H9 (cell line): Measurements from ENCODE around the gene ITPR2. TPM values are rescaled to one million over a fixed set of nuclear protein-coding genes. Genes with fewer than 3 reads are reported as not detected.

ENCODE experiments used
- DNase-seq: peaks from one replicate; pipeline ENCODE4 v3.0.0-alpha.2; 2017
- H2AFZ ChIP-seq: one replicate; pipeline ENCODE4 v1.6.1; 2013; ENCODE audit warnings: mild to moderate bottlenecking, low read length, control low read depth, moderate library complexity
- H2AK5ac ChIP-seq: 2 replicates; pipeline ENCODE4 v1.6.1; 2013; ENCODE audit warnings: low read length, control low read depth, mixed read lengths; ENCODE audit not compliant: insufficient read length
- H2BK120ac ChIP-seq: one replicate; pipeline ENCODE4 v1.6.1; 2013; ENCODE audit warnings: low read depth, mild to moderate bottlenecking, low read length, control low read depth, inconsistent platforms; ENCODE audit not compliant: poor library complexity, severe bottlenecking
- H2BK12ac ChIP-seq: 2 replicates; pipeline ENCODE4 v1.6.1; 2013; ENCODE audit warnings: low read length, control low read depth, mixed read lengths, low read depth; ENCODE audit not compliant: insufficient read length
- H2BK15ac ChIP-seq: 2 replicates; pipeline ENCODE4 v1.6.1; 2013; ENCODE audit warnings: low read depth, low read length, control low read depth
- H2BK20ac ChIP-seq: one replicate; pipeline ENCODE4 v1.6.1; 2013; ENCODE audit warnings: low read depth, mild to moderate bottlenecking, low read length, control low read depth, inconsistent platforms; ENCODE audit not compliant: poor library complexity, severe bottlenecking
- H2BK5ac ChIP-seq: 2 replicates; pipeline ENCODE4 v1.6.1; 2013; ENCODE audit warnings: low read length, control low read depth, mixed read lengths; ENCODE audit not compliant: insufficient read length
- H3K14ac ChIP-seq: 2 replicates; pipeline ENCODE4 v1.6.1; 2013; ENCODE audit warnings: low read length, control low read depth; ENCODE audit not compliant: insufficient read depth
- H3K18ac ChIP-seq: 2 replicates; pipeline ENCODE4 v1.6.1; 2013; ENCODE audit warnings: low read depth, mild to moderate bottlenecking, mixed read lengths, low read length, control low read depth; ENCODE audit not compliant: insufficient read length
- H3K23ac ChIP-seq: 2 replicates; pipeline ENCODE4 v1.6.1; 2013; ENCODE audit warnings: low read length, control low read depth, mixed read lengths, low read depth; ENCODE audit not compliant: insufficient read length
- H3K23me2 ChIP-seq: 2 replicates; pipeline ENCODE4 v1.6.1; 2013; ENCODE audit warnings: low read depth, mild to moderate bottlenecking, mixed read lengths, low read length, control low read depth; ENCODE audit not compliant: insufficient read length, poor library complexity, severe bottlenecking
- H3K27ac ChIP-seq: 2 replicates; pipeline ENCODE4 v1.5.1; 2013; ENCODE audit warnings: low read length, control low read depth, mixed read lengths, low read depth; ENCODE audit not compliant: insufficient read length
- H3K27me3 ChIP-seq: 2 replicates; pipeline ENCODE4 v1.6.1; 2013; ENCODE audit warnings: low read length, control low read depth, inconsistent platforms; ENCODE audit not compliant: insufficient read depth
- H3K4ac ChIP-seq: 2 replicates; pipeline ENCODE4 v1.6.1; 2013; ENCODE audit warnings: low read depth, mild to moderate bottlenecking, control low read depth, inconsistent platforms, low read length, moderate library complexity
- H3K4me1 ChIP-seq: 2 replicates; pipeline ENCODE4 v1.6.1; 2013; ENCODE audit warnings: low read length, control low read depth, inconsistent platforms; ENCODE audit not compliant: insufficient read depth
- H3K4me2 ChIP-seq: 2 replicates; pipeline ENCODE4 v1.6.1; 2013; ENCODE audit warnings: low read length, control low read depth, mixed read lengths; ENCODE audit not compliant: insufficient read length, insufficient read depth
- H3K56ac ChIP-seq: 2 replicates; pipeline ENCODE4 v1.6.1; 2013; ENCODE audit warnings: low read depth, mild to moderate bottlenecking, mixed read lengths, low read length, control low read depth; ENCODE audit not compliant: insufficient read length
- H3K79me1 ChIP-seq: 2 replicates; pipeline ENCODE4 v1.6.1; 2013; ENCODE audit warnings: low read depth, mild to moderate bottlenecking, moderate library complexity, low read length, control low read depth, inconsistent platforms; ENCODE audit not compliant: insufficient read depth, poor library complexity, severe bottlenecking
- H3K79me2 ChIP-seq: 2 replicates; pipeline ENCODE4 v1.6.1; 2013; ENCODE audit warnings: low read length, control low read depth, inconsistent platforms; ENCODE audit not compliant: insufficient read depth
- H3K9ac ChIP-seq: 2 replicates; pipeline ENCODE4 v1.6.1; 2013; ENCODE audit warnings: low read length, control low read depth, mixed read lengths; ENCODE audit not compliant: insufficient read length; ENCODE audit errors: extremely low read depth
- H3K9me3 ChIP-seq: one replicate; pipeline ENCODE4 v1.6.1; 2013; ENCODE audit warnings: low read depth, low read length, inconsistent platforms; ENCODE audit not compliant: control insufficient read depth
- H3T11ph ChIP-seq: one replicate; pipeline ENCODE4 v1.6.1; 2013; ENCODE audit warnings: mild to moderate bottlenecking, low read length, control low read depth, inconsistent platforms
- H4K20me1 ChIP-seq: one replicate; pipeline ENCODE4 v1.6.1; 2013; ENCODE audit not compliant: control insufficient read depth, insufficient read length, insufficient read depth
- H4K5ac ChIP-seq: 2 replicates; pipeline ENCODE4 v1.6.1; 2013; ENCODE audit warnings: low read depth, mild to moderate bottlenecking, mixed read lengths, low read length, control low read depth; ENCODE audit not compliant: insufficient read length
- H4K8ac ChIP-seq: replicated peaks from 2 replicates; pipeline ENCODE4 v1.6.1; 2013; ENCODE audit warnings: low read length, control low read depth, mixed read lengths, low read depth; ENCODE audit not compliant: insufficient read length
- H4K91ac ChIP-seq: 2 replicates; pipeline ENCODE4 v1.6.1; 2013; ENCODE audit warnings: low read depth, mild to moderate bottlenecking, moderate library complexity, mixed read lengths, low read length, control low read depth; ENCODE audit not compliant: insufficient read length
- H3K27ac Mint-ChIP-seq, 3 experiments: 2 replicates in 2 of 3; 3 replicates in 1 of 3; pipeline ENCODE4 v1.8.0; 2020 to 2021; ENCODE audit warnings: mixed read lengths in 3 of 3, mild to moderate bottlenecking in 1 of 3, moderate library complexity in 1 of 3
- H3K27me3 Mint-ChIP-seq: 2 replicates; pipeline ENCODE4 v1.8.0; 2021; ENCODE audit warnings: low read depth, mild to moderate bottlenecking, moderate library complexity, mixed read lengths
- H3K36me3 Mint-ChIP-seq, 3 experiments: 2 replicates in 2 of 3; 3 replicates in 1 of 3; pipeline ENCODE4 v1.8.0; 2020 to 2021; ENCODE audit warnings: low read depth in 3 of 3, mixed read lengths in 3 of 3; ENCODE audit not compliant: insufficient read depth in 1 of 3
- H3K4me1 Mint-ChIP-seq, 2 experiments: 2 replicates each; pipeline ENCODE4 v1.8.0; 2020; ENCODE audit warnings: mixed read lengths in 2 of 2
- H3K4me3 Mint-ChIP-seq, 2 experiments: 2 replicates in 1 of 2; 3 replicates in 1 of 2; pipeline ENCODE4 v1.8.0; 2020 to 2021; ENCODE audit warnings: mild to moderate bottlenecking in 2 of 2, mixed read lengths in 2 of 2, moderate library complexity in 1 of 2
- H3K9me3 Mint-ChIP-seq, 2 experiments: 2 replicates in 1 of 2; 3 replicates in 1 of 2; pipeline ENCODE4 v1.8.0; 2020; ENCODE audit warnings: mild to moderate bottlenecking in 2 of 2, mixed read lengths in 2 of 2, moderate library complexity in 1 of 2
- CTCF ChIP-seq: fragments of 200-600 bp; sonication (generic); conservative IDR thresholded peaks from 3 replicates; pipeline ENCODE4 v1.8.0; 2021; ENCODE audit warnings: antibody characterized with exemption, mild to moderate bottlenecking
- whole genome bisulfite sequencing: extraction: QIAGEN DNeasy Blood & Tissue Kit; methylation state at CpG from one replicate; pipeline ENCODE4 v1.1.7; 2013; ENCODE audit warnings: missing lambda C conversion rate, low lambda C conversion rate, mixed read lengths; ENCODE audit not compliant: insufficient read length; ENCODE audit errors: extremely low coverage; 5-methylcytosine and 5-hydroxymethylcytosine counted together
- total RNA-seq: library from RNA; stranded (reverse); gene quantifications from 2 replicates; pipeline ENCODE4 v1.2.1, GENCODE V29; 2021

The ITPR2 gene
- total RNA-seq, 1 experiment from 2014 or later: 14.8 TPM

GRCh38 chr12:26489908-26490307 is 343.1 kb downstream of the ITPR2 start:
- Histone ChIP-seq H3K23me2 (no peaks in the 10 kb centered on the region), H3K23ac (no peak overlapping the region), H3K9ac (no peak overlapping the region), H2BK12ac (no peak overlapping the region), H2BK20ac (no peak overlapping the region), H3K27me3 (no peaks in the 10 kb centered on the region), H3T11ph (no peak overlapping the region), H3K4me1 (no peaks in the 10 kb centered on the region), H2BK15ac (no peak overlapping the region), H2BK5ac (no peak overlapping the region), H2AK5ac (no peak overlapping the region), H3K9me3 (no peaks in the 10 kb centered on the region), H4K20me1 (no peaks in the 10 kb centered on the region), H3K4ac (no peak overlapping the region), H2BK120ac (no peak overlapping the region), H3K18ac (no peak overlapping the region), H3K27ac (no peak overlapping the region), H4K8ac (no peak overlapping the region), H4K91ac (no peak overlapping the region), H3K14ac (no peak overlapping the region), H3K56ac (no peak overlapping the region), H3K79me2 (no peaks in the 10 kb centered on the region; the same call in 1 of the 2 replicates), H4K5ac (no peak overlapping the region), H3K79me1 (no peaks in the 10 kb centered on the region), H3K4me2 (no peak overlapping the region), H2AFZ (no peak overlapping the region)
- no peak for DNase-seq
- no peak for TF ChIP-seq CTCF
- no CpG with 5 or more reads among the region's 2 CpGs for WGBS
- no peak overlapping the region for H3K27ac Mint-ChIP-seq
- H3K36me3 Mint-ChIP-seq: peaks cover 10 to 13% (median 11%) of the 10 kb centered on the region in 3 experiments; a peak in 6 of 7 replicates
- no peaks in the 10 kb centered on the region for H3K9me3 Mint-ChIP-seq
- H3K4me1 Mint-ChIP-seq: no peaks in the 10 kb centered on the region
- no peak overlapping the region for H3K4me3 Mint-ChIP-seq
- H3K27me3 Mint-ChIP-seq: no peaks in the 10 kb centered on the region
